ENCODE results near the gene IPO4. TPM values are rescaled to one million over a fixed set of nuclear protein-coding genes. Genes with fewer than 3 reads are reported as not detected.
A peak's percentile ranks its signal among the peaks of the same experiment; 100 is the strongest.

The IPO4 gene
- total and polyA plus RNA-seq, 10 of the 15 experiments (the other 5 are each of a cell fraction or from before 2014, with no cell fraction given): 7.8 to 139 (median 37.6) TPM

GRCh38 chr14:24135834-24136683 lies 52.6 kb downstream of the IPO4 start, which contains the start of gene PSME1 (continued):
- TF ChIP-seq MLLT1 (IDR thresholded peaks at IDR 0.05) (no peak), YBX1 (IDR thresholded peaks at IDR 0.05) (no peak), RB1 (IDR thresholded peaks at IDR 0.05; ENCODE audit: borderline replicate concordance) (peak; percentile 41; the same call in 1 of the 2 replicates), SREBF2 (IDR thresholded peaks at IDR 0.05; ENCODE audit: low read length) (no peak), HDGF (IDR thresholded peaks at IDR 0.05) (peak; percentile 85), SMARCA5 (IDR thresholded peaks at IDR 0.05) (peak; percentile 88), MYC (IDR thresholded peaks at IDR 0.05; ENCODE audit: insufficient read depth, insufficient read length, insufficient replicate concordance, low read length, severe bottlenecking) (no peak), NFYA (IDR thresholded peaks at IDR 0.05; ENCODE audit: borderline replicate concordance, low read depth, low read length) (no peak), TBL1XR1 (IDR thresholded peaks at IDR 0.05; ENCODE audit: low read depth, low read length) (no peak), FOXK2 (IDR thresholded peaks at IDR 0.05) (no peak), MEF2B (IDR thresholded peaks at IDR 0.05; ENCODE audit: partially characterized antibody, poor library complexity, severe bottlenecking) (no peak), MTA2 (IDR thresholded peaks at IDR 0.05; ENCODE audit: low read depth) (no peak), ELK1 (IDR thresholded peaks at IDR 0.05; ENCODE audit: low read depth, low read length) (no peak), EGR1 (IDR thresholded peaks at IDR 0.05; ENCODE audit: borderline replicate concordance in 1 of 2, low read depth in 2 of 2, low read length in 2 of 2) (0 out of 3 replicates have a peak, but pooled peaks of 1 of the 2 experiments have one; percentile 27), ZNF622 (IDR thresholded peaks at IDR 0.05) (no peak), POU2F2 (IDR thresholded peaks at IDR 0.05; ENCODE audit: borderline replicate concordance, low read depth, low read length) (no peak), HSF1 (IDR thresholded peaks at IDR 0.05; ENCODE audit: low read depth, low read length) (no peak), E2F8 (IDR thresholded peaks at IDR 0.05; ENCODE audit: low read depth, partially characterized antibody) (no peak), MXI1 (IDR thresholded peaks at IDR 0.05; ENCODE audit: low read depth, low read length) (peak; percentile 84), TARDBP (IDR thresholded peaks at IDR 0.05; ENCODE audit: borderline replicate concordance) (no peak), SMAD5 (IDR thresholded peaks at IDR 0.05; ENCODE audit: low read depth) (peak; percentile 2; the same call in 1 of the 2 replicates)

All from GM12878 (cell line).